KMS-11 (cell line): ENCODE data around the gene DNAJB12.

ENCODE experiments used
- H2AFZ ChIP-seq: fragments of 200-600 bp; sonication (generic); 2 replicates; pipeline ENCODE4 v1.6.1; 2016; ENCODE audit warnings: antibody characterized with exemption, mixed run types, low read depth
- H3K27ac ChIP-seq: fragments of 200-600 bp; sonication (generic); 2 replicates; pipeline ENCODE4 v1.6.1; 2016; ENCODE audit warnings: mild to moderate bottlenecking, mixed run types
- H3K27me3 ChIP-seq: fragments of 200-600 bp; sonication (generic); 2 replicates; pipeline ENCODE4 v1.6.1; 2017; ENCODE audit warnings: mild to moderate bottlenecking, low read depth, mixed run types, moderate library complexity; ENCODE audit not compliant: insufficient read depth
- H3K36me3 ChIP-seq: fragments of 200-600 bp; sonication (generic); 2 replicates; pipeline ENCODE4 v1.6.1; 2017; ENCODE audit warnings: mild to moderate bottlenecking, mixed run types; ENCODE audit not compliant: insufficient read depth
- H3K4me1 ChIP-seq: fragments of 200-600 bp; sonication (generic); 2 replicates; pipeline ENCODE4 v1.6.1; 2016; ENCODE audit warnings: mild to moderate bottlenecking, low read depth, mixed run types; ENCODE audit not compliant: poor library complexity, severe bottlenecking
- H3K4me2 ChIP-seq: fragments of 200-600 bp; sonication (generic); 2 replicates; pipeline ENCODE4 v1.7.0; 2016; ENCODE audit warnings: mild to moderate bottlenecking, mixed run types
- H3K4me3 ChIP-seq: fragments of 200-600 bp; sonication (generic); IDR thresholded peaks from 2 replicates; pipeline ENCODE4 v1.6.1; 2017; ENCODE audit warnings: low read depth, low read length, mixed read lengths; ENCODE audit not compliant: insufficient read depth
- H3K79me2 ChIP-seq: fragments of 200-600 bp; sonication (generic); 2 replicates; pipeline ENCODE4 v1.6.1; 2016; ENCODE audit warnings: low read depth, mixed run types; ENCODE audit not compliant: insufficient read depth
- H3K9ac ChIP-seq: fragments of 200-600 bp; sonication (generic); 2 replicates; pipeline ENCODE4 v1.6.1; 2016; ENCODE audit warnings: mild to moderate bottlenecking, mixed run types
- H4K20me1 ChIP-seq: fragments of 200-600 bp; sonication (generic); 2 replicates; pipeline ENCODE4 v1.6.1; 2016; ENCODE audit warnings: mild to moderate bottlenecking, mixed run types; ENCODE audit not compliant: insufficient read depth
- CTCF ChIP-seq: fragments of 200-600 bp; sonication (generic); conservative IDR thresholded peaks from 2 replicates; pipeline ENCODE4 v1.6.1; 2017; ENCODE audit warnings: low read depth, mild to moderate bottlenecking, antibody characterized with exemption, low read length, moderate library complexity, mixed read lengths

DNAJB12 gene

DNA sequence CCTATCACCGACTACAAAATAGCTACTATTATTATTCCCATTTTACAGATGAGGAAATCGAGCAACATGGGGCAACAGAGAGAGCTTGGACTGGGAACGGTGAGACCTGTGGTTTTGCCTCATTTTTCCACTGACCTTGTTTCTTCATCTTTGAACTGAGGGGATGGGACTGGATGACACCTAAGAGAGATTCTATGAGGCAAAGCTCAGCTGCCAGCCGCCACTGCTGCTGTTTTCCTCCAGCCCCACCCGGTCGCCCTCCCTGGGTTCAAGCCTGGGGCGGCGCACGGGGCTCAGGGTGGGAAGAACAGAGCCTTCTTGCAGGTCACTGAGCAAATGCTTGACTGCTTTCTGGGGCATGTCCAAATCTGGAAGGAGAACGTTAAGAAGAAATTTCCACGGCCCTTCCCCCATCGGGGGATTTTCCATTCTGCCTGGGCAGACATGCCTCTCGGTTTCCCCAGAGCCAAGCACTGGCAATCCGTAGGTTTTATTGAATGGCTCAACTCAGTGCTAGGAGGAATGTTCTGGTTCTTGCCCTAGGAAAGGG, 68.7 kb downstream of the DNAJB12 start:
- Histone ChIP-seq H3K79me2 (no peaks in the 10 kb centered on the region), H3K9ac (no peak overlapping the region), H3K27ac (no peak overlapping the region), H3K4me2 (no peak overlapping the region), H3K36me3 (no peaks in the 10 kb centered on the region), H3K27me3 (no peaks in the 10 kb centered on the region), H2AFZ (no peak overlapping the region), H3K4me3 (no peak overlapping the region), H4K20me1 (no peaks in the 10 kb centered on the region), H3K4me1 (peaks cover 10% of the 10 kb centered on the region)
- TF ChIP-seq CTCF: no peak

DNA sequence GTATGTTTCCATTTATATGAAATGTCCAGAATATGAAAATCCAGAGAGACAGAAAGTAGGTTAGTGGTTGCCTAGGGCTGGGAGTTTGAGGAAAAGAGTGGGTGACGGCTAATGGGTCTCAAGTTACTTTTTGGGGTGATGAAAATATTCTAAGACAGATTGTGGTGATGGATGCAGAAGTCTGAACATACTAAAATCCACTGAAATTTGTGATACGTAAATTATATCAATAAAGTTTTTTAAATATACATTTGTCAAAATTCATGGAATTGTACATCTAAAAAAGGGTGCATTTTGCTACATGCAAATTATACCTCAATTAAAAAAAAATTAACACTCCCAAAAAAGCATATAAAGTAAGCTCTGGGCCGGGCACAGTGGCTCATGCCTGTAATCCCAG, 71.6 kb downstream of the DNAJB12 start:
- Histone ChIP-seq H3K27ac (no peak overlapping the region), H3K4me3 (no peak overlapping the region), H3K9ac (no peak overlapping the region), H3K36me3 (no peaks in the 10 kb centered on the region), H4K20me1 (no peaks in the 10 kb centered on the region), H3K4me1 (peaks cover 13% of the 10 kb centered on the region), H3K79me2 (no peaks in the 10 kb centered on the region), H3K4me2 (no peak overlapping the region), H3K27me3 (no peaks in the 10 kb centered on the region), H2AFZ (no peak overlapping the region)
- no peak for TF ChIP-seq CTCF
